ENCODE results near the gene ESR1. TPM values are rescaled to one million over a fixed set of nuclear protein-coding genes. Genes with fewer than 3 reads are reported as not detected.

Gene ESR1
- polyA plus RNA-seq, 1 of the 3 experiments (the other 2 are of a cell fraction), result under 0.01 TPM

- TF ChIP-seq USF1 (IDR thresholded peaks at IDR 0.05; ENCODE audit: borderline replicate concordance, low read depth) (no peak), GATA2 (CRISPR knock-in tag; IDR thresholded peaks at IDR 0.05) (no peak), NFIC (IDR thresholded peaks at IDR 0.05; ENCODE audit: borderline replicate concordance) (no peak), ELF1 (IDR thresholded peaks at IDR 0.05) (no peak), ZBTB33 (IDR thresholded peaks at IDR 0.05; ENCODE audit: borderline replicate concordance, low read depth) (no peak), TEAD4 (IDR thresholded peaks at IDR 0.05; ENCODE audit: borderline replicate concordance, insufficient read depth) (no peak), SIN3A (IDR thresholded peaks at IDR 0.05; ENCODE audit: borderline replicate concordance, low read depth, low read length) (no peak), IRF3 (IDR thresholded peaks at IDR 0.05; ENCODE audit: low read depth, low read length) (no peak), MEF2A (IDR thresholded peaks at IDR 0.05; ENCODE audit: borderline replicate concordance, low read depth) (no peak), EP300 (IDR thresholded peaks at IDR 0.05; ENCODE audit: borderline replicate concordance in 1 of 2, low read depth in 1 of 2, low read length in 1 of 2) (no peak), JUND (IDR thresholded peaks at IDR 0.05) (no peak), RAD21 (IDR thresholded peaks at IDR 0.05; ENCODE audit: low read length) (no peak), MXI1 (IDR thresholded peaks at IDR 0.05; ENCODE audit: low read depth, low read length) (no peak), MAX (IDR thresholded peaks at IDR 0.05; ENCODE audit: low read depth) (no peak), TAF1 (IDR thresholded peaks at IDR 0.05; ENCODE audit: borderline replicate concordance, low read depth, low read length) (no peak), FOXJ3 (CRISPR knock-in tag; IDR thresholded peaks at IDR 0.05) (no peak), FOSL2 (IDR thresholded peaks at IDR 0.05; ENCODE audit: borderline replicate concordance, low read depth) (no peak), RXRA (IDR thresholded peaks at IDR 0.05; ENCODE audit: borderline replicate concordance, low read depth) (no peak), CHD2 (IDR thresholded peaks at IDR 0.05; ENCODE audit: low read length, partially characterized antibody) (no peak), USF2 (IDR thresholded peaks at IDR 0.05; ENCODE audit: borderline replicate concordance, low read depth, low read length) (no peak)
- Histone ChIP-seq H3K79me2 (ENCODE audit: insufficient read depth) (no peaks in the 10 kb centered on the region), H4K20me1 (ENCODE audit: insufficient read depth) (no peaks in the 10 kb centered on the region), H3K9me3 (no peaks in the 10 kb centered on the region), H3K9ac (no peak overlapping the region), H3F3A (replicated peaks; ENCODE audit: insufficient read depth) (no peaks in the 10 kb centered on the region), H2AFZ (ENCODE audit: low read depth) (no peak overlapping the region), H3K4me2 (no peak overlapping the region), H3K27ac (ENCODE audit: low read depth in 2 of 2, low read length in 1 of 2) (no peak overlapping the region), H3K27me3 (ENCODE audit: insufficient read depth) (peaks cover 31% of the 10 kb centered on the region), H3K4me3 (ENCODE audit: low read depth in 2 of 2, low read length in 1 of 2) (no peak overlapping the region), H3K9me2 (no peaks in the 10 kb centered on the region), H3K36me3 (replicated peaks in 1 of 2; ENCODE audit: control insufficient read depth in 1 of 2, insufficient read depth in 2 of 2, low read length in 1 of 2) (no peaks in the 10 kb centered on the region), H3K4me1 (ENCODE audit: control insufficient read depth in 1 of 2, insufficient read depth in 2 of 2, low read depth in 1 of 2, low read length in 1 of 2) (no peaks in the 10 kb centered on the region)
- CTCF ChIA-PET, result no interaction called here
- WGBS (ENCODE audit: low lambda C conversion rate), result 7% methylated on average over 2 of the region's 2 CpGs
- POLR2A ChIA-PET, result no interaction called here
- DNase-seq, result no peak
These were observed 3.6 kb downstream of the ESR1 start for GRCh38 chr6:151811081-151811480.

Data from SK-N-SH (cell line).